Endothelial cell (in vitro differentiated cells): Measurements from ENCODE around the gene QKI. TPM values are rescaled to one million over a fixed set of nuclear protein-coding genes. Genes with fewer than 3 reads are reported as not detected.

Experiments used
- DNase-seq: peaks from one replicate; pipeline ENCODE4 v3.0.0; 2021; ENCODE audit warnings: low spot score
- H3K27ac Mint-ChIP-seq: one replicate; pipeline ENCODE4 v1.8.0; 2021; ENCODE audit warnings: mixed read lengths, inconsistent platforms; ENCODE audit not compliant: unreplicated experiment
- H3K27me3 Mint-ChIP-seq: one replicate; pipeline ENCODE4 v1.8.0; 2021; ENCODE audit warnings: mild to moderate bottlenecking, moderate library complexity, mixed read lengths, inconsistent platforms; ENCODE audit not compliant: unreplicated experiment
- H3K36me3 Mint-ChIP-seq: one replicate; pipeline ENCODE4 v1.8.0; 2021; ENCODE audit warnings: mild to moderate bottlenecking, low read depth, mixed read lengths, inconsistent platforms; ENCODE audit not compliant: unreplicated experiment
- H3K4me1 Mint-ChIP-seq: one replicate; pipeline ENCODE4 v1.8.0; 2021; ENCODE audit warnings: mild to moderate bottlenecking, mixed read lengths, inconsistent platforms; ENCODE audit not compliant: unreplicated experiment
- H3K4me3 Mint-ChIP-seq: one replicate; pipeline ENCODE4 v1.8.0; 2021; ENCODE audit warnings: mild to moderate bottlenecking, mixed read lengths, inconsistent platforms; ENCODE audit not compliant: unreplicated experiment
- H3K9me3 Mint-ChIP-seq: one replicate; pipeline ENCODE4 v1.8.0; 2021; ENCODE audit warnings: mixed read lengths, inconsistent platforms; ENCODE audit not compliant: unreplicated experiment
- total RNA-seq: library from RNA; stranded (reverse); fragmentation: NEBNext Ultra II Directional; extraction: Animal tissue kit (Norgen Biotek cat#: 25700); gene quantifications from one replicate; pipeline ENCODE4 v1.2.1, GENCODE V29; 2021; ENCODE audit not compliant: unreplicated experiment
- TF ChIP-seq, protein P1 (sequence below): fragments of 200-600 bp; sonication (generic); IDR thresholded peaks from one replicate; pipeline ENCODE4 v1.5.0; 2021; ENCODE audit warnings: antibody characterized with exemption; ENCODE audit not compliant: unreplicated experiment

Gene QKI
- total RNA-seq, 1 donor from 2014 or later = 326 TPM

DNA sequence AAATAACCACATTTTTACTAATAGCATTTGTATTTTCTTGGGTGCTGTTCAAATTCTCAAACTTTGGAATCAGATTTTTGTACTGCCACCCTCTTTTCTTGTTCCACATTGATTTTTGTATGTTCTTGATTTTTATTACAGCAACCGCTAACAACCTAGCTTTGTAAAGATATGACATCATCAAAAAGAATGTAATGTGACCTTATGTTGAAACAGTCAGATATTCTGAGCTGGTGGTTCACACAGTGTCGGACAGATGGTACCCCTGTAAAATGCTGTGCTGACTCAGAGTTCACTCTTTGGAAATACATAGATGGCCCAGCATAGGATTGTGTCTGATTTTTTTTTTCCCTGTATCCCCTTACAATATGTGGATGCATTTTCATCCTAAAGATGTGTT lies 118.9 kb downstream of the QKI start:
- no peak for DNase-seq
- TF ChIP-seq, protein P1, sequence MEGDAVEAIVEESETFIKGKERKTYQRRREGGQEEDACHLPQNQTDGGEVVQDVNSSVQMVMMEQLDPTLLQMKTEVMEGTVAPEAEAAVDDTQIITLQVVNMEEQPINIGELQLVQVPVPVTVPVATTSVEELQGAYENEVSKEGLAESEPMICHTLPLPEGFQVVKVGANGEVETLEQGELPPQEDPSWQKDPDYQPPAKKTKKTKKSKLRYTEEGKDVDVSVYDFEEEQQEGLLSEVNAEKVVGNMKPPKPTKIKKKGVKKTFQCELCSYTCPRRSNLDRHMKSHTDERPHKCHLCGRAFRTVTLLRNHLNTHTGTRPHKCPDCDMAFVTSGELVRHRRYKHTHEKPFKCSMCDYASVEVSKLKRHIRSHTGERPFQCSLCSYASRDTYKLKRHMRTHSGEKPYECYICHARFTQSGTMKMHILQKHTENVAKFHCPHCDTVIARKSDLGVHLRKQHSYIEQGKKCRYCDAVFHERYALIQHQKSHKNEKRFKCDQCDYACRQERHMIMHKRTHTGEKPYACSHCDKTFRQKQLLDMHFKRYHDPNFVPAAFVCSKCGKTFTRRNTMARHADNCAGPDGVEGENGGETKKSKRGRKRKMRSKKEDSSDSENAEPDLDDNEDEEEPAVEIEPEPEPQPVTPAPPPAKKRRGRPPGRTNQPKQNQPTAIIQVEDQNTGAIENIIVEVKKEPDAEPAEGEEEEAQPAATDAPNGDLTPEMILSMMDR = no peak
- Mint-ChIP-seq H3K27me3 (peaks cover 3% of the 10 kb centered on the region), H3K9me3 (no peaks in the 10 kb centered on the region), H3K4me3 (no peak overlapping the region), H3K36me3 (peaks cover 9% of the 10 kb centered on the region), H3K27ac (no peak overlapping the region), H3K4me1 (peaks cover 41% of the 10 kb centered on the region)

DNA sequence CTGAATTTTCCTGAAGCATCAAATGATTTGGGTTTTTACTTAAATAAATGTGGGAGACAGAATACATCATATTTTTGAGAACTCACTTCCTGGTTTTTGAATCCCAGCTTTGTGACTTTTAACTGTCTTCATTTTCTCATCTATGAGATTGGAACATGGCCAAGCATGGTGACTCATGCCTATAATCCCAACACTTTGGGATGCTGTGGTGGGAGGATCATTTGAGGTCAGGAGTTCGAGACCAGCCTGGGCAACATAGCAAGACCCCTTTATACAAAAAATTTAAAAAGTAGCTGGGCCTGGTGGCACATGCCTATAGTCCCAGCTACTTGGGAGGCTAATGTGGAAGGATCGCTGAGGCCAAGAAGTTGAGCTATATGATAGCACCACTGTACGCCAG lies 122.3 kb downstream of the QKI start:
- no peak for DNase-seq
- peaks cover 16% of the 10 kb centered on the region for H3K36me3 Mint-ChIP-seq
- peaks cover 20% of the 10 kb centered on the region for H3K4me1 Mint-ChIP-seq
- no peak overlapping the region for H3K4me3 Mint-ChIP-seq
- H3K9me3 Mint-ChIP-seq = no peaks in the 10 kb centered on the region
- TF ChIP-seq, protein P1 = no peak
- H3K27me3 Mint-ChIP-seq = peaks cover 6% of the 10 kb centered on the region
- H3K27ac Mint-ChIP-seq = no peak overlapping the region

DNA sequence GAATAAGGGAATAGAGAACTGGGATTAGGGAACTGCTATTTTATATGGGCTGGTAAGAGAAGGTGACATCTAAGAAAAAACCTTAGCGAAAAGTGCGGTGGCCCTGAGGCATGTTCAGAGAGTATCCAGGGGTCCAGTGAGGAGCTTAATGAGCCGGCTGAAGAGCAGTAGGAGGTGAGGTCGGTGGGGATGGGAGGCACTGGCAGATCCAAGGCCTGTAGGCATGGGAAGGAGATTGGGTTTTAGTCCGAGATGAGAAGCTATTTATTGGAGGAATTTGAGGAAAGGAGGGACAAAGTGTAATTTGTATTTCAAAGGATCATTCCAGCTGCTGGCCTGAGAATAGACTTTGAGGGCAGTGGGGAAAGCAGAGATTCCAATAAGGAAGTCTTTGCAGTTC lies 123.8 kb downstream of the QKI start:
- Mint-ChIP-seq H3K9me3 (no peaks in the 10 kb centered on the region), H3K4me3 (peak overlapping the region; percentile 35), H3K27me3 (peaks cover 6% of the 10 kb centered on the region), H3K36me3 (peaks cover 16% of the 10 kb centered on the region), H3K4me1 (peaks cover 17% of the 10 kb centered on the region), H3K27ac (peak overlapping the region; percentile 53)
- DNase-seq = no peak
- TF ChIP-seq, protein P1 = no peak

GRCh38 chr6:163539101-163539762 lies 124.7 kb downstream of the QKI start:
- DNase-seq = no peak
- H3K4me1 Mint-ChIP-seq = peaks cover 17% of the 10 kb centered on the region
- peak overlapping the region; percentile 43 for H3K4me3 Mint-ChIP-seq
- H3K9me3 Mint-ChIP-seq = no peaks in the 10 kb centered on the region
- H3K27ac Mint-ChIP-seq = no peak overlapping the region
- H3K27me3 Mint-ChIP-seq = peaks cover 6% of the 10 kb centered on the region
- H3K36me3 Mint-ChIP-seq = peaks cover 16% of the 10 kb centered on the region
- TF ChIP-seq, protein P1 = no peak

DNA sequence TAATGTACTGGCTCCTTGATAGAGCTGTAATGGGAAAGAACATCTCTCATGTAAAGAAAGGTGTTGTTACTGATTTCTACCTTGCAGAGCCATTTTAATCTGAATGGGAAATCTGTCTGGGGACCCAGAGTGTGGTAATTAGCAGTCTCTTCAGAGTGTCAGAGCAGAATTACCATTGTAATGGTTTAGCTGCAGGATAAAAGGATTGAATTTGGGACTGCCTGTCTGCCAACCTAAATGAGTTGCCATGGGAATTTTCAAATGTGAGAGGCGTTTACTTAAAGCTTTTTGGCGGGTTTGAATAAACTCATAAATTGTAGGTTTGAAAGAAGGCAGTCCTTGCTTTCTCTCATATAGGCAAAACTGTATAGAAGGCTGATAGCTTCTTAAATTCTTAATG lies 128.8 kb downstream of the QKI start:
- peaks cover 8% of the 10 kb centered on the region for H3K36me3 Mint-ChIP-seq
- no peak overlapping the region for H3K4me3 Mint-ChIP-seq
- H3K27me3 Mint-ChIP-seq = peaks cover 8% of the 10 kb centered on the region
- H3K9me3 Mint-ChIP-seq = no peaks in the 10 kb centered on the region
- H3K4me1 Mint-ChIP-seq = peaks cover 27% of the 10 kb centered on the region
- DNase-seq = no peak
- TF ChIP-seq, protein P1 = no peak
- no peak overlapping the region for H3K27ac Mint-ChIP-seq
